HPDE6-E6E7 (cell line): ENCODE measurements around the gene EGLN3.

Experiments used
- DNase-seq: peaks from one replicate; pipeline ENCODE4 v3.0.0; 2011; ENCODE audit warnings: missing footprints; ENCODE audit errors: extremely low spot score

The EGLN3 gene

DNA sequence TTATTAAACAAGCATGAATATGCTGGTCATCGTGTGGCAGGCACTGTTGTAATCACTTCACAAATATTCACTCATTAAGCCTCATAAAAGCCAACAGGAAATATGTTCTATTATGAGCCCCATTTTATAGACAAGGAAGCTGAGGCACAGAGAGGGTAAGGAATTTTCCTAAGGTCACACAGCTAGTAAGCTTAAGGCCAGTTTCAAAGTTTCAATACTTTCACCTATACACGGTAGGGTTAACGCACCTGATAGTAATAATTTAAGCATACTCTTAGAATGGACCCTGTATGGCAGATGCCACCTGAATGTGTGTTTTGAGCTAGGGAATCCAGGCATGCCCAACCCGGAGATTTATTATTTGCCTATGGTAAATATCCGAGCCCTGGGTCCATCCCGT lies 39.8 kb downstream of the EGLN3 start:
- no peak for DNase-seq

GRCh38 chr14:33910435-33910834 lies 40.4 kb downstream of the EGLN3 start:
- no peak for DNase-seq

DNA sequence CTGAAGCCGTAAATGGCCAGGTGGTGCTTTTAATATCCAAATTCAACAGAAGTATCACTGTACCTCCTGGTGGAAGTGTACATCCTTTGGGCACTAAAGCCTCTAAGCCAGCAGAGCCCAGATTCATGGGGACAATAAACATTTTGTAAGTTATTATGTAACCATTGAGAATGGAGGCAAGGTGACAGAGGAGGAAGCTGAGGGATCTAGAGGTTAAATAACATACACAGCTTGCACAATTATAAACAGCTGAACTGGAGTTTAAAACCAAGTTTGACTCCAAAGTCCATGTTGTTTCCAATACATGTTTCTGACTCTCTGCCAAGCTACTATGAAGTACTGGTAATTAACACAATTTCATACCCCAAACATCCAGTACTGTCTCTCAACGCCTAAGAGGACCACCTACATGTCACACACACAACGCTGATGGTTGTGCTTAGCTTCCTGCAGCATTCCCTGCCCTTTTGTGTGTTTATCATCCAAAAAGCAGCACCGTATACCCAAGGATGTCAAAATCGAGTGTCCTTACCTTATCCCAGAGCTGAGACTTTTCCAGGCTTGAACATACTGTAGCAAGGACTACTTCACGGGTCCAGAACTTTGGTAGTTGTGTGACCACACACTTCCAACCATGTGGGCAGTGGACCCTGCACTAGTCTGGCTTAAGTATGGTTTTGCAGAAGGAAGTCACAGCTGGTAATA lies 41.3 kb downstream of the EGLN3 start:
- no peak for DNase-seq

DNA sequence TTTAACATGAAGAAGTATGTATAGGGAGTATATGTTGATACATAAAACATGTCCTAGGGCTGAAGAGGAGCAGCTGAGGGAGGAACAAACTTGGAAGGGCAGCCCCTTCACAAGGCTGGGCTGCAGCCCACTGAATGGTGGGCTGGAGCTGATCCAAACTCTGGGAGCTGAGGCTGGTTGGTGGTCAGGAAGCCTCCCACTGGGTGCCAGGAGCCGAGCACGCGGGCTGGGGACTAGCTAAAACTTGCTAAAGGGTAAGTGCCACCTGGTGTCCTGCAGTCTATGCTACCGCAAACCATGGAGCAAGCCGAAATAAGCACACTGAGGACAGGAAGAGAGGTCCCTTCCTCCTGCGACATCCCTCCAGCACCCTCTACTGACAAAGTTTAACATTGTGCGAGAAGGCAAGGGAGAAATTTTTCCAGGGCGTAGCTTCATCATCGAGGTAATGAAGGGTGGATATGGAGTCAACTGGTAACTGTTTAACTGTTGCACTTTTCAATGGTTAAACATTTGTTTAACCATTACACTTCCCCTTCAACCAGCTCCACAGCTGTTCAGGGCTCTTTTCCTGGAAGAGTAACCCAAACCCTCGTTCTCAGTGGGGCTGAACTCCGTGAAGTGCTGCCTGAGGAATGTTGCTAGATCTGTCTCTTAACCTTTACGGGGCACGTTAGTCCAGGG lies 42.2 kb downstream of the EGLN3 start:
- DNase-seq = no peak

GRCh38 chr14:33906968-33907367 lies 43.9 kb downstream of the EGLN3 start:
- DNase-seq = no peak

GRCh38 chr14:33904609-33905008 lies 46.3 kb downstream of the EGLN3 start:
- DNase-seq = no peak

DNA sequence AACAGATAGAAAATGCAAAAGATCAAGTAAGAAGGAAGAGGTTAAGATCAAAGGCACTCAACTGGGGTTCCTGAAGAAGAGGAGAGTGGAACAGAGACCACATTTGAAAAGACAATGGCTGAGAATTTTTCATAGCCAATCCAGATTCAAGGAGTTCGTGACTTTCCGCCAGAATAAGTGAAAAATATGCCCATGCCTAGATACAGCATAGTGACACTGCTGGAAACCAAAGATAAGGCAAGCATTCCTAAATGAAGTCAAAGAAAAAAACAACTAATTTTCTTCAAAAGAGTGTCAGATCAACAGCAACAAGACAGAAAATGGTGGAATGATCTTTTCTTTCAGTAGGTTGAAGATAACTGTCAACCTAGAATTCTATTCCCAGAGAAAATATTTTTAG lies 47.5 kb downstream of the EGLN3 start:
- DNase-seq = no peak

- DNase-seq = no peak
Observed at GRCh38 chr14:33902363-33902762, 48.5 kb downstream of the EGLN3 start.

DNA sequence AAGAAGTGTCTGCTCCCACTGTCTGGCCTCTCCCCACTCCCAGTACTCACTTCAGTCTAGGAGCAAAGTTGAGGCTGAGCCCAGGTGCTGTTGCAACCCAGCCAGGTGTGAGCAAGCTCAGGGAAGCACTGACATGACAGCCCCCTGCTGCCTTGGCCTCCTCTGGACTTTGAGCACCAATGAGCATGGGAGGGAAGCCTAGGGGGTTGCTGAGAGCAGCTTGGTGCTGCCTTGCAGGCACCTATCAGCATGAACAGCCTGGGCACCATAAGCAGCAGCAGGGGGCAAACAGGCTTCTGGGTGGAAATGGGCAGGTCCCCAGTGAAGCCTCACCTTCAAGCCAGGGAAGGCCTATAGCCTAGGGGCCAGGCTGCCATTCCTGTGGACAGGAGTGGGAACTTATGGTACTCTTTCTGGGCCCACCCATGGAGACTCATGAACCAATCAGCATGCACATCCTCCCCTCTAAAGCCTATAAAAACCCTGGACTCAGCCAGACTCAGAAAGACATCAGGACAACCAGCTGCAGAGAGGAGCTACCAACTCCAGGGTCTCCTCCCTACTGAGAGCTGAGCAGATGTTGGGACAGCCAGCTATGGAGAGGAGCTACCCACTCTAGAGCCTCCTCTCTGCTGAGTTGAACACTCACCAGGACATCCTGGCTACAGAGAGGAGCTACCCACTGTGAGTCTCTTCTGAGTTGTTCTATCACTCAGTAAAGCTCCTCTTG lies 49.3 kb downstream of the EGLN3 start:
- no peak for DNase-seq

DNA sequence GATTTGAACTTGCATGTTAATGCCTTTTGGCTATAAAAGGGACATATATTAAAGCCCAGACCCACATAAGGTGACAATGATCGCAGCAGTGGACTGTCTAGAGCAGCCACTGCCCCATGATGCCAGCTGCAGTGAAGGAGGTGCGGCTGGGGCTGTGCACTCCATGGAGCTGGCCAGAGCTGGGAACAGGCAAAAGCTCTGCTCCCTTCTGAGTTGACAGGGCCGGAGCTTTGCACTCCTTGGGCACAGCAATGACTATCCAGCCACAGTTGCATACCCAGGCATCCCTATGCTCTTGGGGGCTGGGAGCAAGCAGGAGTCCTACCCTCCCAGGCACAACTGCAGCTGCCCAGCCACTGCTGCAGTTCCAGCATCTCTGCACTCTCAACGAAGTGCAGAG lies 50.2 kb downstream of the EGLN3 start:
- no peak for DNase-seq

- DNase-seq = no peak
Observed at GRCh38 chr14:33899723-33900341, 51.0 kb downstream of the EGLN3 start.

DNA sequence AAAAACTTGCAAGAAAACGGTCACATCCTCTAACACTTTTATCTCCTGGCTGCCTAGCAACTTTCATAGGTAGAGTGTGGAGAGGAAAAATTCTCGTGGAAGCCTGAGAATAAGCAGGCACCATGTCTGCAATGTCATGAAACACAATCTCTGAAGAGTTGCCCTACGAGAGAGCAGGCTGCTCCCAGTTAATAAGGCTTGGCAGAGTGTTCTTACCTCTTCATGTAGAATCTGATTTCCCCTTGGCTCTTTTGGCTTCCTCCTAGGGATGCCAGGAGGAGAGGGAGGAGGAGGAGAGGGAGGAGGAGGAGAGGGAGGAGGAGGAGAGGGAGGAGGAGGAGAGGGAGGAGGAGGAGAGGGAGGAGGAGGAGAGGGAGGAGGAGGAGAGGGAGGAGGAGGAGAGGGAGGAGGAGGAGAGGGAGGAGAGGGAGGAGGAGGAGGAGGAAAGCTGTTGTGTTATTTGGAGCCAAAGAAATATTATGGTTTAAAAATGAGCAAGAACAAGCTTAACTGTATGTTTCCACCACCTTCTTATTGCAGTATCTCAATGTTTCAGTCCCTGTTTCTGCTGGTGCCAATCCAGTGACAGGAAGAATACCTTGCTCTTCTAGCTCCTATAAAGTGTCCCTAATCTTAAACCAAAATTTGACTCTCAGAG lies 52.9 kb downstream of the EGLN3 start:
- DNase-seq = no peak

DNA sequence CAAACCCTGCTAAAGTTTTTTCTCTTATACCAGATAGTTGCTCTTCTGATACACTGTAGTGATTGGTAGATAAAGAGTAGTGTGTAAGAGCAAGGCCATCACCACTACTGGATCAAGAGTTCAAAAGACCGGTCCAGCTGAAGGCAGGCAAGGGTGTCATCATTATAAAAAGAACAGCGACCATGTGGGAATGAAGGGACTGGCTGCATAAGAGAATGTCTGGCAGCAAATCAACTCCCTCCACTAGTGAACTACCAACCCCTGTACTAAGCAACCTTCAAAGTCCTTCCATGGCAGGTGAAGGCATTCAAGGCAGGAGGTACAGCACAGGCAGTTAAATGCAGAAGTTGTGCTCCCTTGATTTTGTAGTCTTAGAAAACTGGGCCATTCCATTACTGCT lies 53.5 kb downstream of the EGLN3 start:
- no peak for DNase-seq

DNA sequence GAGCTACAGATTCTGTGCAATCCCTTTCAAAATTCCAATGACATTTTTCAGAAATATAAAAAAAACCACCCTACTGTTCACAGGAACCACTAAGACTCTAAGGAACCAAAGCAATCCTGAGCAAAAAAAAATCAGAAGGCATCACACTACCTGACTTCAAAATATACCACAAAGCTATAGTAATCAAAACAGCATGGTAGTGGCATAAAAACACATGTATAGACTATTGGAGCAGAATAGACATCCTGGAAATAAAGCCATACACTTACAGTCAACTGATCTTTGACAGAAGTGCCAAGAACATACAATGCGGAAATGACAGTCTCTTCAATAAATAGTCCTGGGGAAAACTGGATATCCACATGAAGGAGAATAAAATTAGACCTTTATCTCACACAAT lies 56.5 kb downstream of the EGLN3 start:
- no peak for DNase-seq

DNA sequence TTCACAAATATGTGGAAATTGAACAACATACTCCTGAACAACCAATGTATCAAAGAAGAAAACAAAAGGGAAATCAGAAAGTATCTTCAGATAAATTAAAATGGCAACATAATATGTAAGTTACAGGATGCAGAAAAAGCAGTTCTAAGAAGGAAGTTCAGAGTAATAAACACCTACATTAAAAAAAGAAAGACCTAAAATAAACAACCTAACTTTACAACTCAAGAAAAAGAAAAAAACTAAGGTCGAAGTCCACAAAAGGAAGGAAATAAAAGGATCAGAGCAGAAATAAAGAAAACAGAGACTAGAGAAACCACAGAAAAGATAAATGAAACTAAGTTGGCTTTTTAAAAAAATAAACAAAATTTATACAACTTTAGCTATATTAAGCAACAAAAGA lies 59.2 kb downstream of the EGLN3 start:
- DNase-seq = no peak

GRCh38 chr14:33884916-33885315 lies 66.0 kb downstream of the EGLN3 start:
- no peak for DNase-seq

- no peak for DNase-seq
Observed at GRCh38 chr14:33880330-33880729, 70.5 kb downstream of the EGLN3 start.

DNA sequence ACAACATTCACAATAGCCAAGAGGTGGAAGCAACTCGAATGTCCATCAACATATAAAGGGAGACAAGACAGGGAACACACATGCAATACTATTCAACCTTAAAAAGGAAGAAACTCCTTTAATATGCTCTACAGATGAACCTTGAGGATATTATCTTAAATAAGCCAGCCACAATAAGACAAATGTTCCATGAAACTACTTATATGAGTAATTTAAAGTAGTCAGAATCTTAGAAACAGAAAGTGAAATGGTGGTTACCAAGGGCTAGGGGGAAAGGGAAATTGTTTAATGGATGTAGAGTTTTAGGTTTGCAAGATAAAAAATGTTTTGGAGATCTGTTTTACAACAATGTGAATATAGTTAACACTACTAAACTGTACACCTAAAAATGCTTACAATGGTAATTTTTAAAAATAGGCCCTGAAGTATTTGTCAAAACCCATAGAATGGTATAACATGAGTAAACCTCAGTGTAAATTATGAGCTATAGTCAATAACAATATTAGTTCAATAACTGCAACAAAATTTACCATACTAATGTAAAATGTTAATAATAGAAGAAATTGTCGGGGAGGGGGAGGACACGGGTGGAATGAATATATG lies 71.1 kb downstream of the EGLN3 start:
- DNase-seq = no peak

DNA sequence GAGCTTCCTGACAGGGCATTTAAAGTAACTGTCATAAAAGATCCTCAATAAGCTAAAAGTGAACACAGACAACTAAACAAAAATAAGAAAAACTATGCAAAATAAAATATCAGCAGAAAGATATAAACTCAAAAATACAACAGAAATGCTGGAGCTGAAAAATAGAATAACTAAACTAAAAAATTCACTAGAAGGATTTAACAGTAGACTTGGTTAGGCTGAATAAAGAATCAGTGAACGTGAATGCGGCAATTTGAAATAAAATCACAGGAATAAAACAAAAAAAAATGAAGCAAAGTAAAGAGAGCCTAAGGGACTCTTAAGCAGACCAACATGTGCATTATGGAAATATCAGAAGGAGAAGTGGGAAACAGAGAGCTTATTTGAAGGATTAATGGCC lies 74.6 kb downstream of the EGLN3 start:
- no peak for DNase-seq
